GM12873 (cell line): ENCODE results near the gene TJP1.

Experiments used
- TF ChIP-seq, protein P1 (sequence below): IDR thresholded peaks from 2 replicates; pipeline ENCODE4 v1.5.1; 2012; ENCODE audit warnings: low read depth, mild to moderate bottlenecking, moderate library complexity, low read length, control low read depth; ENCODE audit not compliant: insufficient read depth; ENCODE audit errors: missing control alignments

Gene TJP1

DNA sequence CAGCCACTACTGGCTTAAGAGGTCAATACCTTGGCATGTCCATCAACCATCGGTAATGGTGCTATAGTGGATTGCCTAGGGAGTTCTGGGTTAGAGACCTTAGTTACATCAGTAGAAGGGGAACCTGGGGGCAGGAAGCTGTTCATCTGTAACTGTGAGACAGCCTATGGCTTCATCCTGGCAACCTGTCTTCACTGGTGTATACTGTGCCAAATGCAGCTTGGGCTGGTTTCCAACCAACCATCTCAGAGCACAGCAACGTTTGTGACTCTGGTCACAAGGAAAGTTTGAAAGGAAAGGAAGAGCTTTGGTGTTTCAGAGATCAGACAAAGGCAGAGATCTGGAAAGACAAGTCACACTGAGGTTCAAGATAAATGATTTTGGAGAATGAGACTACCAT is 93.8 kb downstream of the TJP1 start:
- TF ChIP-seq, protein P1, sequence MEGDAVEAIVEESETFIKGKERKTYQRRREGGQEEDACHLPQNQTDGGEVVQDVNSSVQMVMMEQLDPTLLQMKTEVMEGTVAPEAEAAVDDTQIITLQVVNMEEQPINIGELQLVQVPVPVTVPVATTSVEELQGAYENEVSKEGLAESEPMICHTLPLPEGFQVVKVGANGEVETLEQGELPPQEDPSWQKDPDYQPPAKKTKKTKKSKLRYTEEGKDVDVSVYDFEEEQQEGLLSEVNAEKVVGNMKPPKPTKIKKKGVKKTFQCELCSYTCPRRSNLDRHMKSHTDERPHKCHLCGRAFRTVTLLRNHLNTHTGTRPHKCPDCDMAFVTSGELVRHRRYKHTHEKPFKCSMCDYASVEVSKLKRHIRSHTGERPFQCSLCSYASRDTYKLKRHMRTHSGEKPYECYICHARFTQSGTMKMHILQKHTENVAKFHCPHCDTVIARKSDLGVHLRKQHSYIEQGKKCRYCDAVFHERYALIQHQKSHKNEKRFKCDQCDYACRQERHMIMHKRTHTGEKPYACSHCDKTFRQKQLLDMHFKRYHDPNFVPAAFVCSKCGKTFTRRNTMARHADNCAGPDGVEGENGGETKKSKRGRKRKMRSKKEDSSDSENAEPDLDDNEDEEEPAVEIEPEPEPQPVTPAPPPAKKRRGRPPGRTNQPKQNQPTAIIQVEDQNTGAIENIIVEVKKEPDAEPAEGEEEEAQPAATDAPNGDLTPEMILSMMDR = no peak

DNA sequence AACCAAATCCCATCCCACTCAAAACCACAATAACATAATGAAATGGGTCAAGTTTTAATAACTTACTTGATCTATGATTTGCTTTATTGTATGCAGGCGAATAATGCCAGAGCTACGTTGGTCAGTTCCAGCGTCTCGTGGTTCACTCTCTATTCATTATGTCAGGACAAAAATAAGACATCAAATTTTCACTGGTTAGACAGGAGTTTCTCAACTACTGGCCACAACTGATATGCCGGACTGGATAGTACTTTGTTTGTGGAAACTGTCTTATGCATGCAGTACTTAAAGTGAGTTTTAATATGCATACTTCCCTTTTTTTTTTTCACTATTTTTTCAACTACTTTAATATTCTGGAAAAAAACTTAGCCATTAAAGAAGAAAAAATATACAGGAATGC is 94.4 kb downstream of the TJP1 start:
- TF ChIP-seq, protein P1 = no peak

DNA sequence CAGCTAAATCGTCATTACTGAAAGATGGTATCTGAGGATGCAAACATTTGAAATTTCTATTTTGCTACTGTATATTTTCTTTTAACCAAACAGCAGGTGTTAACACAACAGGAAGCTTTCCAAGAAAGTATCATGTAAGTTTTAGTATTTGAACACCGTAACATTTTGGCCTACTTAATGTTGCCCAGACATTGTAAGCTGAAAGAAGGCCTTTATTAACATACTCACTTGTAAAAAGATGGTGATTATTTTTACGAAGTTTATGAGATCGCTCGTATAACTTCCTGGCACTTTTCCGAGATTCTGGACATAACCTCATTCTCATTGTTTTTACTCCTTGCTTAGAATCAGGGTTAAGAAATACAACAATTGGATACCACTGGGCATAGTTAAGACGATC is 95.7 kb downstream of the TJP1 start:
- TF ChIP-seq, protein P1 = no peak

DNA sequence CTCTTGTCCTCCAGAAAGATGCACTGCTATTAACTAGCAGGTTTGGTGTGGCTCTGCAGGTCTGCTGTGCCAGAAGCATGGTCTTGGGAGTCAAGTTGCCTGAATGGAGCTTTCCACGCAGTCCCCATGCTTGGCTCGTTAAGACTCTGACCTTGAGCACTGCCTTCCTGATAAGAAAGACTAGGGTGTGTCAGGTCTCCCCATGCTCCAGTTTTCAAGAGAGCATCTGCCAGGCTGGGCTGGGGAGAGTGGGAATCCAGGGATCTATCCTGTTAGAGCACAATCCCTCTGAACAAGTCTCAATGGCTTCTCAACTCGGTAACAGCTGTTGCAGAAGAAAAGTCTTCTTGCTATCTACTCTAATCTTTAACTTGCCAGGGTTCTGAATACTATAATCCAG is 98.2 kb downstream of the TJP1 start:
- TF ChIP-seq, protein P1 = no peak

DNA sequence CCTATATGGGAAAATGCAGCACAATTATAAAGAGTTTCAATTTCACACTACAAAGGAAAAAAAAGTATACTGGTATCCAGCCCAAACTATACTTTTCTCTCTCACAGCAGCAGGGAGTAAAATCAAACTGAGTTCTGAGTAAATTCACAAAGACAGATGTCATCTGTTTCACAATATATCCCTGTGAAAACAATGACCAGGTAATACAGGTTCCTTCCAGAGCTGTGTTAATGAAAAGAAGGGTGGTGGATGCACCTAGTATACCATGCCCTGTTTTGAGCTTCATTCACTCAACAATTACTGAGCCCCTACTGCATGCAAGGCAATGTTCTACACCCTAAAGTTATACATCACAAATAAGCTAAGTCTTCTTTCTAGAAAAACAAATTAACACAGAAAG is 108.5 kb downstream of the TJP1 start:
- TF ChIP-seq, protein P1 = no peak

DNA sequence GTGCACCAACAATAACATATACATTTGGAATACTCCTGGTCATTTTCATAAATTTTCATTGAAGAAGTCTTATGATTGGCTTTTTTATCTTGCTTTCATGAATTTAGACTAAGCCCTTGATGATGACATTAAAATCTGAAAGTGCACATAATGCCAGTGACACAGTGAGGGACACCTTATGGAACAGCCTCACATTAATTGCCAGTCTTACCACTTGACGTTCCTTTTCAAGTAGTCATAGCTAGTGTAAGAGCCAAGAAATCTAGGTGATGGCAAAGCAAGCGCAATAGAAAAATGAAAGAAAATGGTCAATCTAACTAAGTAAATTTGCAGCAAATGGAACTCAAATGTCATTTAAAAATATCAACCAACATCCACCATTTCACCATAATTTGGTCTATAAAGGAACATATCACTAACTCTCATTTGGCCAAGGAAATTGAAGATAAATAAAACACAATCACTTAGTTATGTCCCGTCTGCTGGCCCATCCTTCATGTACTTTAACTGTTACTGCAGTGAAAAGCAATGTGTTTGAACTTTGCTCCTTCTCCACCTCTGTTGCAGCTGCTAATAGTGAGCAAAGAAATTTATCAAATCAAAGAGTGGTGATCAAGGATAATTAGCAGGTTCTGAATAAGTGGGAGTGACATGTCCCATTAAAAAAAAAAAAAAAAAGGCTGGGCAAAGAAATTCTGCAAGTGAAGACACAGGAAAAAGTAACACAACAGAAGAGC is 110.0 kb downstream of the TJP1 start:
- TF ChIP-seq, protein P1 = no peak

DNA sequence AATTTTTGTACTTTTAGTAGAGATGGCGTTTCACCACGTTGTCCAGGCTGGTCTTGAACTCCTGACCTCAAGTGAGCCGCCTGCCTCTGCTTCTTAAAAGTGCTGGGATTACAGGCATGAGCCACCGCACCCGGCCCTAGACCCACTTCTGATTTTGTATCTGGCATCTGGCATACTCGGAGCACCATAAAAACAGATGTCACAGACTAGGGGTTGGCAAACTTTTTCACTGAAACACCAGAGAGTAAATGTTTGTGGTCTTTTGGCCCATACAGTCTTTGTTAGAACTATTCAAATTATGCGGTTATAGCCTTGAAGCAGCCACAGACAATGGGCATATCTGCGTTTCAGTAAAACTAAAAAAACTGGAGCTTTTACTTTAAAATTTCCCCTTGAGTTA is 110.7 kb downstream of the TJP1 start:
- TF ChIP-seq, protein P1 = no peak
